DOHH2 (cell line): ENCODE measurements around the gene THRSP.

Experiments used
- EZH2phosphoT487 ChIP-seq: fragments of 200-600 bp; sonication (generic); IDR thresholded peaks from 2 replicates; pipeline ENCODE4 v1.6.1; 2017; ENCODE audit warnings: borderline replicate concordance, mild to moderate bottlenecking, antibody characterized with exemption, low read length, moderate library complexity, mixed read lengths
- TF ChIP-seq, protein P1 (sequence below): fragments of 200-600 bp; sonication (generic); IDR thresholded peaks from one replicate; pipeline ENCODE4 v1.5.1; 2014; ENCODE audit warnings: antibody characterized with exemption, mild to moderate bottlenecking, low read depth, low read length; ENCODE audit not compliant: poor library complexity, severe bottlenecking

DNA sequence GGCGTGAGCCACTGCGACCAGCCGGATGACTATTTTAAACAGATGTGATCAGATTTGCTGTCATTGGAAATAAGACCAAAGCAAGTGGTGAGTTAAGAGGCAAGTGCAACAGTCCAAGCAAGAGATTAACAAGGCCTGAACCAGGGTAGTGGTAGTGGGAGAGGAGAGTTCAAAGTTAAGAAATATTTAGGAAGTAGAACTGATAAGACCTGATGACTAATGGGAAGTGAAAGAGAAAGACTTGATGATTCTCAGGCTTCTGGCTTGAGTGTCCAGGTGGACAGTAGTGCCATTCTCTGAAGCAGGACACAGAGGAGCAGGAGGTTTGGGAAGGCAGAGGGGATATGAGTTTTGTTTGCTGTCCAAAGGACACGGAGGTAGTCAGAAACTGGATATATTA, 8.8 kb downstream of the THRSP start:
- TF ChIP-seq, protein P1, sequence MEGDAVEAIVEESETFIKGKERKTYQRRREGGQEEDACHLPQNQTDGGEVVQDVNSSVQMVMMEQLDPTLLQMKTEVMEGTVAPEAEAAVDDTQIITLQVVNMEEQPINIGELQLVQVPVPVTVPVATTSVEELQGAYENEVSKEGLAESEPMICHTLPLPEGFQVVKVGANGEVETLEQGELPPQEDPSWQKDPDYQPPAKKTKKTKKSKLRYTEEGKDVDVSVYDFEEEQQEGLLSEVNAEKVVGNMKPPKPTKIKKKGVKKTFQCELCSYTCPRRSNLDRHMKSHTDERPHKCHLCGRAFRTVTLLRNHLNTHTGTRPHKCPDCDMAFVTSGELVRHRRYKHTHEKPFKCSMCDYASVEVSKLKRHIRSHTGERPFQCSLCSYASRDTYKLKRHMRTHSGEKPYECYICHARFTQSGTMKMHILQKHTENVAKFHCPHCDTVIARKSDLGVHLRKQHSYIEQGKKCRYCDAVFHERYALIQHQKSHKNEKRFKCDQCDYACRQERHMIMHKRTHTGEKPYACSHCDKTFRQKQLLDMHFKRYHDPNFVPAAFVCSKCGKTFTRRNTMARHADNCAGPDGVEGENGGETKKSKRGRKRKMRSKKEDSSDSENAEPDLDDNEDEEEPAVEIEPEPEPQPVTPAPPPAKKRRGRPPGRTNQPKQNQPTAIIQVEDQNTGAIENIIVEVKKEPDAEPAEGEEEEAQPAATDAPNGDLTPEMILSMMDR: no peak
- TF ChIP-seq EZH2phosphoT487: no peak
